G401 (cell line): ENCODE measurements around the gene NUTM2F. TPM values are rescaled to one million over a fixed set of nuclear protein-coding genes. Genes with fewer than 3 reads are reported as not detected.
A peak's percentile ranks its signal among the peaks of the same experiment; 100 is the strongest.
"Not testable (repeated sequence)": the region's sequence is repeated elsewhere in the genome, so short reads cannot be mapped to it uniquely, and the experiment has no call there.

Experiments
- DNase-seq: peaks from one replicate; pipeline ENCODE4 v3.0.0-alpha.2; 2015; ENCODE audit warnings: low spot score
- in situ Hi-C: cut with HindIII; loops from 2 replicates; pipeline ENCODE4 v1.10.0; 2016; ENCODE audit warnings: low sequenced_read_pairs, mixed read lengths
- total RNA-seq: library from RNA; depleted of rRNA; stranded (reverse); fragments of >200 nt; shearing (Covaris generic); gene quantifications from 2 replicates; pipeline ENCODE4 v1.2.3, GENCODE V29; 2014; rRNA removed

Gene NUTM2F
- not detected in 2 replicates for total RNA-seq

GRCh38 chr9:94328544-94328943 lies at the start of gene NUTM2F:
Gene NUTM2F, minus strand, starts transcription at chr9:94328644. Its CDS starts 21 bp downstream, at chr9:94328623.
- in situ Hi-C loops, DNase-seq: not testable (repeated sequence)

- in situ Hi-C loops, result not testable (repeated sequence)
Measured at GRCh38 chr9:94375197-94375596, 46.8 kb upstream of the NUTM2F start.

GRCh38 chr9:94374176-94375056 lies 46.0 kb upstream of the NUTM2F start:
- in situ Hi-C loops, result not testable (repeated sequence)

More at GRCh38 chr9:94375197-94375596, 46.8 kb upstream of the NUTM2F start:
- peak; percentile 3 for DNase-seq

GRCh38 chr9:94373779-94374175 lies 45.3 kb upstream of the NUTM2F start:
- DNase-seq, in situ Hi-C loops: not testable (repeated sequence)

More at GRCh38 chr9:94374176-94375056, 46.0 kb upstream of the NUTM2F start:
- DNase-seq, result peak; percentile 91

GRCh38 chr9:94370266-94370665 lies 41.8 kb upstream of the NUTM2F start:
- DNase-seq, in situ Hi-C loops: not testable (repeated sequence)

- DNase-seq, in situ Hi-C loops: not testable (repeated sequence)
Measured at GRCh38 chr9:94364093-94364614, 35.7 kb upstream of the NUTM2F start.

- DNase-seq, in situ Hi-C loops: not testable (repeated sequence)
Measured at GRCh38 chr9:94357158-94357557, 28.7 kb upstream of the NUTM2F start.

- in situ Hi-C loops, DNase-seq: not testable (repeated sequence)
Measured at GRCh38 chr9:94351901-94352723, 23.7 kb upstream of the NUTM2F start.

- in situ Hi-C loops, DNase-seq: not testable (repeated sequence)
Measured at GRCh38 chr9:94348754-94349153, 20.3 kb upstream of the NUTM2F start.

GRCh38 chr9:94347451-94347850 lies 19.0 kb upstream of the NUTM2F start:
- DNase-seq, in situ Hi-C loops: not testable (repeated sequence)

- in situ Hi-C loops, DNase-seq: not testable (repeated sequence)
Measured at GRCh38 chr9:94341703-94342102, 13.3 kb upstream of the NUTM2F start.

- DNase-seq, in situ Hi-C loops: not testable (repeated sequence)
Measured at GRCh38 chr9:94340750-94341149, 12.3 kb upstream of the NUTM2F start.

- DNase-seq, in situ Hi-C loops: not testable (repeated sequence)
Measured at GRCh38 chr9:94339657-94340056, 11.2 kb upstream of the NUTM2F start.

GRCh38 chr9:94338723-94339122 lies 10.3 kb upstream of the NUTM2F start:
- DNase-seq, in situ Hi-C loops: not testable (repeated sequence)

- DNase-seq, in situ Hi-C loops: not testable (repeated sequence)
Measured at GRCh38 chr9:94336445-94336844, 8.0 kb upstream of the NUTM2F start.

GRCh38 chr9:94325583-94325982 lies 2.9 kb downstream of the NUTM2F start:
- in situ Hi-C loops, DNase-seq: not testable (repeated sequence)

- in situ Hi-C loops, DNase-seq: not testable (repeated sequence)
Measured at GRCh38 chr9:94323153-94323798, 5.2 kb downstream of the NUTM2F start.

- in situ Hi-C loops, DNase-seq: not testable (repeated sequence)
Measured at GRCh38 chr9:94322342-94322940, 6.0 kb downstream of the NUTM2F start.
